K562 (cell line): ENCODE results near the gene HEPACAM2. TPM values are rescaled to one million over a fixed set of nuclear protein-coding genes. Genes with fewer than 3 reads are reported as not detected.

ENCODE experiments used
- CBFA2T2 ChIP-seq: fragments of 450-650 bp; conservative IDR thresholded peaks from 2 replicates; pipeline ENCODE4 v1.6.1; 2017; ENCODE audit warnings: mild to moderate bottlenecking
- CBFA2T3 ChIP-seq: fragments of 450-650 bp; IDR thresholded peaks from 2 replicates; pipeline ENCODE4 v1.6.1; 2017
- DIDO1 ChIP-seq: fragments of 450-650 bp; IDR thresholded peaks from 2 replicates; pipeline ENCODE4 v1.6.1; 2016; ENCODE audit warnings: low read depth, missing biosample characterization, missing genetic modification characterization
- DPF2 ChIP-seq: fragments of 450-650 bp; IDR thresholded peaks from 2 replicates; pipeline ENCODE4 v1.6.1; 2016
- ETV5 ChIP-seq: sonication (generic); formaldehyde crosslinking; IDR thresholded peaks from 2 replicates; pipeline ENCODE4 v1.4.0; 2020; ENCODE audit warnings: low read depth, mild to moderate bottlenecking, missing genetic modification reagents
- FOSL1 ChIP-seq: fragments of 200-800 bp; sonication (Bioruptor generic); conservative IDR thresholded peaks from 2 replicates; pipeline ENCODE4 v1.6.1; 2016; ENCODE audit warnings: missing genetic modification characterization, missing compliant biosample characterization
- IFI16 ChIP-seq: fragments of 250-450 bp; sonication (Bioruptor Pico); IDR thresholded peaks from 2 replicates; pipeline ENCODE4 v2.1.2; 2022; ENCODE audit warnings: mild to moderate bottlenecking, inconsistent platforms
- JUN ChIP-seq, 2 experiments: sonication (generic) in 1 of 2; formaldehyde crosslinking in 1 of 2; IDR thresholded peaks; 2 replicates each; pipeline versions ENCODE4 v1.6.1 to v1.8.0; 2012 to 2022; ENCODE audit warnings: borderline replicate concordance in 2 of 2, mild to moderate bottlenecking in 2 of 2, improper control_type of control experiment in 1 of 2, low read depth in 1 of 2, low read length in 1 of 2, missing genetic modification reagents in 1 of 2
- JUND ChIP-seq, 2 experiments: IDR thresholded peaks; 2 replicates in 1 of 2; 3 replicates in 1 of 2; pipeline ENCODE4 v1.6.1; 2011; ENCODE audit warnings: borderline replicate concordance in 2 of 2, low read depth in 2 of 2, low read length in 2 of 2, improper control_type of control experiment in 1 of 2, missing biosample characterization in 1 of 2, missing genetic modification characterization in 1 of 2, missing genetic modification reagents in 1 of 2
- LCOR ChIP-seq: sonication (generic); formaldehyde crosslinking; IDR thresholded peaks from 2 replicates; pipeline ENCODE4 v1.8.0; 2022; ENCODE audit warnings: mild to moderate bottlenecking, missing genetic modification reagents
- MEIS2 ChIP-seq: fragments of 450-650 bp; IDR thresholded peaks from 2 replicates; pipeline ENCODE4 v1.6.1; 2014; ENCODE audit warnings: mild to moderate bottlenecking; ENCODE audit not compliant: partially characterized antibody
- NCOR1 ChIP-seq: fragments of 450-650 bp; IDR thresholded peaks from 2 replicates; pipeline ENCODE4 v1.6.1; 2016; ENCODE audit warnings: mild to moderate bottlenecking, moderate library complexity
- NR3C1 ChIP-seq: sonication (generic); formaldehyde crosslinking; IDR thresholded peaks from 2 replicates; pipeline ENCODE4 v1.8.1; 2022; ENCODE audit warnings: missing genetic modification reagents
- PML ChIP-seq: IDR thresholded peaks from 2 replicates; pipeline ENCODE4 v1.6.1; 2012; ENCODE audit warnings: low read length, inconsistent platforms
- PTTG1 ChIP-seq: fragments of 450-650 bp; IDR thresholded peaks from 2 replicates; pipeline ENCODE4 v1.6.1; 2016; ENCODE audit warnings: low read depth, mild to moderate bottlenecking, missing genetic modification characterization, missing compliant biosample characterization
- SMARCC2 ChIP-seq: fragments of 450-650 bp; IDR thresholded peaks from 2 replicates; pipeline ENCODE4 v1.6.1; 2017; ENCODE audit warnings: antibody characterized with exemption, moderate library complexity, mild to moderate bottlenecking, low read depth
- SOX6 ChIP-seq: fragments of 450-650 bp; IDR thresholded peaks from 2 replicates; pipeline ENCODE4 v1.6.1; 2014; ENCODE audit warnings: mild to moderate bottlenecking
- SRSF3 ChIP-seq: fragments of 200-400 bp; formaldehyde crosslinking; IDR thresholded peaks from 2 replicates; pipeline ENCODE4 v1.6.1; 2016; ENCODE audit warnings: mild to moderate bottlenecking, low read length, moderate library complexity; ENCODE audit not compliant: insufficient read depth
- STAT5A ChIP-seq: IDR thresholded peaks from 2 replicates; pipeline ENCODE4 v1.6.1; 2012; ENCODE audit warnings: low read length, inconsistent platforms, borderline replicate concordance
- TAF15 ChIP-seq: fragments of 200-400 bp; formaldehyde crosslinking; IDR thresholded peaks from 2 replicates; pipeline ENCODE4 v1.6.1; 2017; ENCODE audit warnings: mild to moderate bottlenecking, low read depth, low read length, moderate library complexity
- TAL1 ChIP-seq: fragments of 450-650 bp; IDR thresholded peaks from 2 replicates; pipeline ENCODE4 v1.6.1; 2016; ENCODE audit warnings: mild to moderate bottlenecking
- XRCC5 ChIP-seq: fragments of 200-400 bp; formaldehyde crosslinking; IDR thresholded peaks from 2 replicates; pipeline ENCODE4 v1.6.1; 2017; ENCODE audit warnings: low read depth, mild to moderate bottlenecking, low read length
- ZNF232 ChIP-seq: sonication (generic); formaldehyde crosslinking; IDR thresholded peaks from 2 replicates; pipeline ENCODE4 v1.8.0; 2022; ENCODE audit warnings: mild to moderate bottlenecking, missing genetic modification reagents
- ZNF24 ChIP-seq: fragments of 450-650 bp; IDR thresholded peaks from 2 replicates; pipeline ENCODE4 v1.6.1; 2016
- polyA plus RNA-seq, 8 experiments: library from polyadenylated mRNA; depleted of rRNA in 4 of 8; stranded (reverse) in 5 of 8; unstranded in 3 of 8; fragments of >200 nt; fragmentation: Nextera tagmentation in 2 of 8; fragmentation: Illumina TruSeq in 1 of 8; extraction: Ambion mirVana in 2 of 8; extraction: Trizol in 1 of 8; gene quantifications; 2 replicates each; pipeline versions ENCODE4 v1.2.1 to v1.2.3, GENCODE V29; 2011 to 2014; ENCODE audit warnings: inconsistent platforms in 1 of 8, missing spikeins in 1 of 8
- total RNA-seq, 7 experiments: library from RNA; depleted of rRNA in 6 of 7; stranded (reverse); fragments of >200 nt in 6 of 7; fragmentation: Illumina TruSeq in 2 of 7; extraction: Trizol in 2 of 7; gene quantifications; 2 replicates each; pipeline versions ENCODE4 v1.2.1 to v1.2.3, GENCODE V29; 2011 to 2021; ENCODE audit warnings: low replicate concordance in 1 of 7
- TF ChIP-seq, protein P1 (sequence below): fragments of 250-450 bp; sonication (Bioruptor Pico); IDR thresholded peaks from 2 replicates; pipeline ENCODE4 v1.4.0; 2020; ENCODE audit warnings: borderline replicate concordance
- TF ChIP-seq, protein P2 (sequence below): sonication (generic); IDR thresholded peaks from 2 replicates; pipeline ENCODE4 v1.6.1; 2016
- TF ChIP-seq, protein P3 (sequence below): fragments of 450-650 bp; IDR thresholded peaks from 2 replicates; pipeline ENCODE4 v1.6.1; 2016

HEPACAM2 gene
- total and polyA plus RNA-seq, 9 of the 15 experiments (the other 6 are each of a cell fraction or from before 2014, with no cell fraction given): 2.0 to 6.5 (median 3.9) TPM

DNA sequence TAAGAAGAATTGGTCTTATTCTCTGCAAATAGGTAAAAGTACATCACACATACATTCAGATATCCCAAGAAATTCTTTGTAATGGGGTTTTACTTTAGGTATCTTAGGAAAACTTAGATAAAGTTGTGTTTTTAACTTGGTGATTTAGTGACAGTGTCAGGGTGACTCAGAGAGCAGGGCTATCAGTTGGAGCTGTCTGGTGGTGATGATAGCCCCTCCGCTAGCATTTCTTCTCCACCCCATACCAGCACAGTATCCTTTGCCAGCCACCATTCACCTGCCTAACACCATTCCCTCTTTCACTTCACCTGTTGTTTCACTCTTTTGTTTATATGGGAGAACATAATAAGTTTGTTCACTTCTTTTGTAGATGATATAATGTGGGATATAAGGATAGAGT lies 36.3 kb upstream of the HEPACAM2 start (continued):
- TF ChIP-seq NR3C1 (CRISPR knock-in tag) (no peak), JUND (IDR thresholded peaks at IDR 0.05; ENCODE audit: borderline replicate concordance, low read depth, low read length) (peak; percentile 91), JUND (tag; IDR thresholded peaks at IDR 0.05; ENCODE audit: borderline replicate concordance, low read depth, low read length) (peak; percentile 85; the same call in 2 of the 3 replicates), NCOR1 (peak; percentile 49), ZNF24 (peak; percentile 87), PML (peak; percentile 25; the same call in 1 of the 2 replicates), STAT5A (peak; percentile 41; the same call in 1 of the 2 replicates), CBFA2T2 (peak; percentile 45; the same call in 1 of the 2 replicates), ETV5 (CRISPR knock-in tag) (0 out of 2 replicates have a peak, but pooled peaks have one; percentile 31), JUN (IDR thresholded peaks at IDR 0.05; ENCODE audit: borderline replicate concordance, low read depth, low read length) (0 out of 2 replicates have a peak, but pooled peaks have one; percentile 18), JUN (CRISPR knock-in tag; IDR thresholded peaks at IDR 0.05; ENCODE audit: borderline replicate concordance) (no peak), TAL1 (peak; percentile 55), TAF15 (no peak), MEIS2 (peak; percentile 89), SMARCC2 (0 out of 2 replicates have a peak, but pooled peaks have one; percentile 29), IFI16 (no peak), SOX6 (peak; percentile 27; the same call in 1 of the 2 replicates), XRCC5 (no peak), DIDO1 (tag) (no peak), PTTG1 (tag) (no peak), LCOR (CRISPR knock-in tag) (peak; percentile 65; the same call in 1 of the 2 replicates), SRSF3 (no peak), CBFA2T3 (peak; percentile 74), ZNF232 (no peak), FOSL1 (tag) (peak; percentile 89), DPF2 (peak; percentile 93)
- TF ChIP-seq, protein P1, sequence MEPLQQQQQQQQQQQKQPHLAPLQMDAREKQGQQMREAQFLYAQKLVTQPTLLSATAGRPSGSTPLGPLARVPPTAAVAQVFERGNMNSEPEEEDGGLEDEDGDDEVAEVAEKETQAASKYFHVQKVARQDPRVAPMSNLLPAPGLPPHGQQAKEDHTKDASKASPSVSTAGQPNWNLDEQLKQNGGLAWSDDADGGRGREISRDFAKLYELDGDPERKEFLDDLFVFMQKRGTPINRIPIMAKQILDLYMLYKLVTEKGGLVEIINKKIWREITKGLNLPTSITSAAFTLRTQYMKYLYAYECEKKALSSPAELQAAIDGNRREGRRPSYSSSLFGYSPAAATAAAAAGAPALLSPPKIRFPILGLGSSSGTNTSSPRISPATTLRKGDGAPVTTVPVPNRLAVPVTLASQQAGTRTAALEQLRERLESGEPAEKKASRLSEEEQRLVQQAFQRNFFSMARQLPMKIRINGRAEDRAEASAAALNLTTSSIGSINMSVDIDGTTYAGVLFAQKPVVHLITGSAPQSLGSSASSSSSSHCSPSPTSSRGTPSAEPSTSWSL (CRISPR knock-in tag): no peak
- TF ChIP-seq, protein P2, sequence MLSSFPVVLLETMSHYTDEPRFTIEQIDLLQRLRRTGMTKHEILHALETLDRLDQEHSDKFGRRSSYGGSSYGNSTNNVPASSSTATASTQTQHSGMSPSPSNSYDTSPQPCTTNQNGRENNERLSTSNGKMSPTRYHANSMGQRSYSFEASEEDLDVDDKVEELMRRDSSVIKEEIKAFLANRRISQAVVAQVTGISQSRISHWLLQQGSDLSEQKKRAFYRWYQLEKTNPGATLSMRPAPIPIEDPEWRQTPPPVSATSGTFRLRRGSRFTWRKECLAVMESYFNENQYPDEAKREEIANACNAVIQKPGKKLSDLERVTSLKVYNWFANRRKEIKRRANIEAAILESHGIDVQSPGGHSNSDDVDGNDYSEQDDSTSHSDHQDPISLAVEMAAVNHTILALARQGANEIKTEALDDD: peak; percentile 71
- TF ChIP-seq, protein P3, sequence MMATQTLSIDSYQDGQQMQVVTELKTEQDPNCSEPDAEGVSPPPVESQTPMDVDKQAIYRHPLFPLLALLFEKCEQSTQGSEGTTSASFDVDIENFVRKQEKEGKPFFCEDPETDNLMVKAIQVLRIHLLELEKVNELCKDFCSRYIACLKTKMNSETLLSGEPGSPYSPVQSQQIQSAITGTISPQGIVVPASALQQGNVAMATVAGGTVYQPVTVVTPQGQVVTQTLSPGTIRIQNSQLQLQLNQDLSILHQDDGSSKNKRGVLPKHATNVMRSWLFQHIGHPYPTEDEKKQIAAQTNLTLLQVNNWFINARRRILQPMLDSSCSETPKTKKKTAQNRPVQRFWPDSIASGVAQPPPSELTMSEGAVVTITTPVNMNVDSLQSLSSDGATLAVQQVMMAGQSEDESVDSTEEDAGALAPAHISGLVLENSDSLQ: peak; percentile 53
